EH (cell line): Measurements from ENCODE around the gene CRACR2A.

Source experiments
- DNase-seq: peaks from one replicate; pipeline ENCODE4 v3.0.0-alpha.2; 2015; ENCODE audit warnings: low read depth

CRACR2A gene, protein sequence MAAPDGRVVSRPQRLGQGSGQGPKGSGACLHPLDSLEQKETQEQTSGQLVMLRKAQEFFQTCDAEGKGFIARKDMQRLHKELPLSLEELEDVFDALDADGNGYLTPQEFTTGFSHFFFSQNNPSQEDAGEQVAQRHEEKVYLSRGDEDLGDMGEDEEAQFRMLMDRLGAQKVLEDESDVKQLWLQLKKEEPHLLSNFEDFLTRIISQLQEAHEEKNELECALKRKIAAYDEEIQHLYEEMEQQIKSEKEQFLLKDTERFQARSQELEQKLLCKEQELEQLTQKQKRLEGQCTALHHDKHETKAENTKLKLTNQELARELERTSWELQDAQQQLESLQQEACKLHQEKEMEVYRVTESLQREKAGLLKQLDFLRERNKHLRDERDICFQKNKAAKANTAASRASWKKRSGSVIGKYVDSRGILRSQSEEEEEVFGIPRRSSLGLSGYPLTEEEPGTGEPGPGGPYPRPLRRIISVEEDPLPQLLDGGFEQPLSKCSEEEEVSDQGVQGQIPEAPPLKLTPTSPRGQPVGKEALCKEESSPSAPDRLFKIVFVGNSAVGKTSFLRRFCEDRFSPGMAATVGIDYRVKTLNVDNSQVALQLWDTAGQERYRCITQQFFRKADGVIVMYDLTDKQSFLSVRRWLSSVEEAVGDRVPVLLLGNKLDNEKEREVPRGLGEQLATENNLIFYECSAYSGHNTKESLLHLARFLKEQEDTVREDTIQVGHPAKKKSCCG

GRCh38 chr12:3752741-3753486 is at the start of gene CRACR2A:
CRACR2A (minus strand) TSS chr12:3753109; CDS start chr12:3696999, 56,110 bp downstream.
- peak; percentile 76 for DNase-seq

GRCh38 chr12:3797531-3798048 is 44.7 kb upstream of the CRACR2A start:
- peak; percentile 4 for DNase-seq

DNA sequence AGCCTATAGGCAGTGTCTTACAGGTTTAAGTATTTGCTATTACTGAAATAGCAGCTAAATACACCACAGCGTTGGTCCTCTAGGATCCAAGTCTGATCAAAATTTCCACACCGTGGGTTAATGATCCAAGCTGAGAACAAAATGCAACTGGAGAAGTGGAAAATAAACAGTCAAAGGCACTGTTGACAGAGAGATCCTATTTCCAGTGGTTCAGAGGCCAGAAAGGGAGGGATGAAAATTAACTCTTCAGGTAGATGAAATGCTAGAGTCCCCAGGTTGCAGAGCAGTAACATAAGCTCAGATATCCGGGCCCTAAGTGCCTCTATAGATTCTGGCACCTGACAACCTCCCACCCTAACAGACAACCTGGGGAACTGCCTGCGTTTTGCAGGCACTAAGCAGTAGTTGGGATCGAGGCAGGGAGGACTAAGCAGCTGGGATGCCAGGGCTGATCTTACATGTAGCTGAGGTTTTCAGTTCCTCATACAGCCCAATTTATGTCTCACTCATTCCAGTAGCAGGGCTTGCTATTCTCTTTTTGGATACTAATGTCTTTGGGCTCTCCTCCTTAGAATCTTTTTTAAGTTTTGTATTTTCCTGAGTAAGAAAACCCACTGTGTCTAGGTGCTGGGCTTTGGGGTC is 42.7 kb upstream of the CRACR2A start:
- DNase-seq, result no peak

GRCh38 chr12:3795066-3795465 is 42.2 kb upstream of the CRACR2A start:
- DNase-seq, result peak; percentile 65

- no peak for DNase-seq
Measured at GRCh38 chr12:3792623-3793288, 39.8 kb upstream of the CRACR2A start.

DNA sequence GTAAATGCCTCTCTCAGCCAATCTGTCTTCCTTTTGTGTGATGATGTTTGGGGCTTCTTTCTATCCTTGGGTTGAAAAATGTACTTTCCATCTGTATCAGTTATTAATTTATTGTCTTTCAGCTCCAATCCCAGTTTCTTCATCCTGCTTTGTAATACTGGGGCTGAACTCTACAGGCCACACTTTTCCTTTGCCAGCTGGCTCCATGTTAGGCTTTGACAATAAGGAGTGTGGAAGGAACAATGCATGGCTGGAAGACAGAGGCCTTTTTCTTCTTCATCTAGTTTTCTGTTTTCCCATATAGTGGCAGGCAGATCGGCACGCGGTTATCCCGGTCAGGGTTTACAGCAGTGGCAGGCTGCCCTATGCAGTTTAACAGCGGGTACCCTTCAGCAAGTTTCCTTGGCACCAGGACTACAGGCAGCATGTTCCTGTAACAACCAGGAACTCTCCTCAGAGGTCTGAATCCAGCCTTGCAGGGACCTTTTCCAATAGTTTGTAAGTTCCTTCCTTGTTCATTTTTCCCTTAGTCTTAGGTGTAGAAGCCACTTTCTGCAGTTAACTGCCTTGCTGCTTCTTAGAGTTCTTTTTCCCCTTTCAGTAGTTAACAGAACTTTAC is 38.5 kb upstream of the CRACR2A start:
- DNase-seq, result no peak

DNA sequence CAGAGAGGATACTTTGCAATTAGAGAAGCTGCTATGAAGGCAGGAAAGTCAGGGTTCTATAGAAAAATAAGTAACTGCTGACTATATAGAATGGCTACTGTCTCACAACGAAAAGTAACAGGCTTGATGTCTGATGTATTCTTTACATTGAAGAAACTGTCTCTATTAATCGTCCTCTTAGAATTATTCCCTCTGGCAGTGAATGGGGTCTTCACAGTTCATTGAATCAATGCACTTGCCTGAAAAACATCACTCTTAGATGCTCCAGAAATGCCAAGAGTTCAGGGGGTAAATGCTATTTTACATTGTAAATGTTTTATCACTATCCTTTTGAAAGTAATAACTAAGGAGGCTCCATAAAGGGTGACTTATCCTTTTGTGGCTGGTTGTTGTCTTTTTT is 37.7 kb upstream of the CRACR2A start:
- no peak for DNase-seq

DNA sequence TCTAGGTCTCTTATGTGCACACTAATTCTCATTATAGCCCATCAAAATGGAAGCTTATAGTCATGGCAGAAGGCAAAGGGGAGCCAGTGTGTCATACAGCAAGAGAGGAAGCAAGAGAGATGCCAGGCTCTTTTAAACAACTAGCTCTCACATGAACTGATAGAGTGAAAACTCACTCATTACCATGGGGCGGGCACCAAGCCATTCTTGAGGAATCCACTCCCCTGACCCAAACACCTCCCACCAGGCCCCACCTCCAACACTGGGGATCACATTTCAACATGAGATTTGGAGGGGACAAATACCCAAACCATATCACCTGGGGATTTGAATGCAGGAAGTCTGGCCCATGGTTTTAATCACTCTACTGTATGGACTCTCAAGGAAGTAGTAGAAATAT is 36.9 kb upstream of the CRACR2A start:
- no peak for DNase-seq

DNA sequence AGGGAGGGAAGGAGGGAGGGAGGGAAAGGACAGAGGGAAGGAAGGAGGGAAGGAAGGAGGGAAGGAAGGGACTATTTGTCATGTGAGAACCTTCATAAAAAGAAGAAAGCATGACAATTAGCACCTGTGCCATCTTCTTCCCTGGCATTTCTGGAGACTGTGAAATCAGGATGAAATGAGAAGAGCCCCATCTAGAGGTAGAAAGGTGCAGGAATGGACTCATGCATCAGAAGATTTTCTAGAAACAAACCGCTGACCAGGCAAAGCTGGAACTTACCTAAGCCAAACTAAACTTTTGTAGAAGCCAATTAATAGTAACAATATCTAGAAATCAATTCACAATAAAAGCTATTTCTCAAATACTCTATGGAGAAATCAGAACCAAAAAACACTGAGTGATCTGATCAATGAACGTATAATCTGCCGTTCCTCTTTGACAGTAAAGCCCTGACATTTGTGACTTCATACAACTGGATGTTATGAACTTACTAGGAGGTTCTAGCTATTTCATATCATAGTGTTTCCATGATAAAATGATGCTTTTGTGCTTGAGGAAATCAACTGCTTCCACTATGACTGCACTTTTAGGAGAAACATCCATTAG is 24.4 kb upstream of the CRACR2A start:
- DNase-seq, result peak; percentile 59

DNA sequence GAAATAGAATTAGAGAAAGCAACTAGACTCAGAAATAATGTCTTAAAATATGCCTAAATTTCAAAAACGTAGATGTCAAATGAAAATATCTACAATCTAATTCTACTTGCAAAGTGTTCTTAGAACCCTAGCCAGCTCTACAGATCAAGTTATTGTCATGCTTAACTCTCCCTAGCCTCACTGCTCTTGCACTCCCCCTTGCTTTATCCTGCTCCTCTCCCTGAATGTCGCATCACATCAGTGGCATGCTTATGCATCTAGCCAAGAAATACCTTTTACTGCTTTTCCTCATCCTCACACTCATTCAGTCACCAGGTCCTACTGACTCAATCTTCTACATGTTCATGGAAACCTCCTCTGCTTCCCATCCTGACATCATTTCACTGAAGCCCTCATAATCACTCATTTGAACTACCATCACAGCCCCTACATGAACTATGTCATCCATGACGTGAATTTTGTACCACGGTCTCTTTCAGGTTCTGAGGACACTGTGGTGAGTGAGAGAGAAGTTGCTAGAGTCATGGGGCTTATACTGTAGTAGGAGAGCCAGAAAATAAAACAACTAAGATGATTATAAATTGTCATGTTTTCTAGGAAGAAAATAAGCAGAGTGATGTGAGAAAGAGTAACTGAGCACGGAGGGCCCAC is 22.6 kb upstream of the CRACR2A start:
- no peak for DNase-seq

- DNase-seq, result peak; percentile 53
Measured at GRCh38 chr12:3772380-3772779, 19.5 kb upstream of the CRACR2A start.

DNA sequence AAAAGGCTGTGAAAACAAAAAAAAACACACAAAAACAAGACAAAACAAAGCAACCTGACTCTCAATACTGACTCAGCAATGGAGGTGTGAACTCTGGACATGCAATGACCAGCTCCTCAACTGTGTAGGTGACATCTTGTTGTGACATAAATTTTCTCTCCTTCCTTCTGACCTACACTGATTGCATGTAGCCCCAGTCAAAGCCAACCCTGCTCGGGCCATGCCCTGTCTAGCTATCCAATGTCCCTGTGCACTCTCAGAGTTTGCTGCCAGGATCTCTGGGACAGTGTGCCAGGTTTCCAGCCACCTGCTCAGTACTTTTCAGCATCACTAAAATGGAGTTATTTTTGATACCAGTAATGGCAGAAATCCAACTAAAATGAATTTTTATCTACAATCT is 18.9 kb upstream of the CRACR2A start:
- DNase-seq, result no peak

DNA sequence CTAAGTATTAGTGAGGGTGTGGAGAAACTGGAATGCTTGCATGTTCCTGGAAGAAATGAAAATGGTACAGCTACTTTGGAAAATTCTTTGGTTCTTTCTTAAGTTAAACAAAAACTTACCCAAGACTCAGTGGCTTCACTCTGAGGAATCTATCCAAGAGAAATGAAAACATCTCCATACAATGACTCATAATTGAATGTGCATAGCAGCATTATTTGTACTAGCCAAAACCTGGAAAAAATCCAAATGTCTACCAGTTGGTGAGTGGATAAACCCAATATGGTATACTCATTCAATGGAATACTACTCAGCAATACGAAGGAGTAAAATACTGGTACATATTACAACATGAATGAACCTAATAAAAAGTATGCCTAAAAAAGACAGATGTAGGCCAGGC is 18.0 kb upstream of the CRACR2A start:
- DNase-seq, result peak; percentile 84

- DNase-seq, result no peak
Measured at GRCh38 chr12:3768911-3769447, 16.1 kb upstream of the CRACR2A start.

DNA sequence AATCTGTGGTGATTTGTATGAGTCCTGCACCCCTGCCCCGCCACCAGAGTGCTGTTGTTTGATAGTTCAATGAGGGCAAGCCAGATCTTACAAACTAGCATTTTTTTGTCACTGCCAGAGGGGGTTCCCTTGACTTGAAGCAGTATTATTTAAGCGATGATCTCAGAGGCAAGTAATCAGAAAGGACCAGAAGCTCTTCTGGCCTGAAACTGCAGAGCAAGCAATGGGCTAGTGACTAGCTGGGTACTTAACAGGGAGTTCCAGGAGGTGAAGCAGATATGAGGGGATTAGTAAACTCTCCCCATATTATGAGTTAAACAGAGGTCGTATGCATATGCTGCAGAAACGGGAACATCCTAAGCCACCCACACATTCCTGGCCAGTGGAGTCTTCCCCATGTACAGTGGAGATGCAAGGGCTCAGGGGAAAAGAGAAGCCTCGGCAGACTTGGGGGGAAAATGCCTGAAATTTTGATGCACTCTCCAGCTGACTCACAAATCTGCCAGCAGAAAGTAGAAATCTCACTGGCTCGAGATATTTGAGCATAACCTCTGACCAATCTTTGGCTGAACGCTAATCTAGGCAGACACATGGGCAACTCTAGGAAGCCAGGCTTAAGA is 8.3 kb upstream of the CRACR2A start:
- no peak for DNase-seq

DNA sequence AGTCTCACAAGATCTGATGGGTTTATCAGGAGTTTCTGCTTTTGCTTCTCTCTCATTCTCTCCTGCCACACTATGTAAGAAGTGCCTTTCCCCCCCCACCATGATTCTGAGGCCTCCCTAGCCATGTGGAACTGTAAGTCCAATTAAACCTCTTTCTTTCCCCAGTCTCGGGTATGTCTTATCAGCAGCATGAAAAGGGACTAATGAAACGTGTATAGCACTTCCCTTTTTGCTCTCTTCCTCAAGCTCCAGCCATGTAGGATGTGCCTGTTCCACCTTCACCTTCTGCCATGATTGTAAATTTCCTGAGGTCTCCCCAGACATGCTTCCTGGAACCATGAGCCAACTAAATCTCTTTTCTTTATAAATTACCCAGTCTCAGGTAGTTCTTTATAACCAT is 7.0 kb upstream of the CRACR2A start:
- no peak for DNase-seq

GRCh38 chr12:3757261-3757660 is 4.4 kb upstream of the CRACR2A start:
- no peak for DNase-seq

GRCh38 chr12:3755898-3756297 is 3.0 kb upstream of the CRACR2A start:
- DNase-seq, result no peak
